GM12878 (cell line): ENCODE results near the gene MST1R. TPM values are rescaled to one million over a fixed set of nuclear protein-coding genes. Genes with fewer than 3 reads are reported as not detected.

Experiments used
- ATAC-seq: fragments of 200-7000 bp; cut with Tn5 transposase; 3 replicates; pipeline ENCODE4 v1.9.1; 2020; ENCODE audit warnings: mild to moderate bottlenecking, moderate library complexity
- BruUV-seq: library from RNA; stranded (reverse); fragments of 400-500 nt; replicated peaks from 2 replicates; lab custom pipeline; 2021; lab: Mats Ljungman, UMichigan
- CTCF ChIA-PET: fragments of 300-600 bp; sonication (Branson Sonifier 250); formaldehyde crosslinking; extraction: SDS; loops from one replicate; lab custom pipeline; 2021; ENCODE audit warnings: inconsistent platforms; lab: Yijun Ruan, JAX
- POLR2A ChIA-PET: fragments of 350-600 bp; formaldehyde crosslinking; extraction: SDS; loops from one replicate; lab custom pipeline; 2021; ENCODE audit warnings: inconsistent platforms; lab: Charles Lee
- RAD21 ChIA-PET: fragments of 300-600 bp; sonication (Branson Sonifier 250); formaldehyde crosslinking; loops from one replicate; lab custom pipeline; 2023; ENCODE audit warnings: antibody characterized with exemption; ENCODE audit not compliant: unreplicated experiment; lab: Charles Lee
- SMC1A ChIA-PET: fragments of 300-600 bp; sonication (Branson Sonifier 250); formaldehyde crosslinking; loops from one replicate; lab custom pipeline; 2023; ENCODE audit not compliant: unreplicated experiment, uncharacterized antibody; lab: Charles Lee
- DNase-seq: peaks from one replicate; pipeline ENCODE4 v3.0.0-alpha.2; 2011; ENCODE audit warnings: low read depth, low spot score
- FAIRE-seq: peaks from 3 replicates; lab custom pipeline; 2011; peaks lifted over from hg19 to GRCh38; lab: Jason Lieb, UNC
- H2AFZ ChIP-seq: 2 replicates; pipeline ENCODE4 v1.6.0; 2011; ENCODE audit warnings: low read depth, low read length, control low read depth; ENCODE audit not compliant: control insufficient read depth
- H3K27ac ChIP-seq: 2 replicates; pipeline ENCODE4 v1.5.1; 2011; ENCODE audit warnings: control low read depth; ENCODE audit not compliant: control insufficient read depth, insufficient read depth
- H3K27me3 ChIP-seq, 2 experiments: replicated peaks in 1 of 2; 2 replicates each; pipeline versions ENCODE4 v1.6.0 to v1.6.1; 2011; ENCODE audit warnings: low read length in 1 of 2; ENCODE audit not compliant: control insufficient read depth in 2 of 2, insufficient read depth in 2 of 2
- H3K36me3 ChIP-seq, 2 experiments: 2 replicates each; pipeline ENCODE4 v1.5.1; 2011; ENCODE audit warnings: low read length in 1 of 2; ENCODE audit not compliant: control insufficient read depth in 2 of 2, insufficient read depth in 2 of 2
- H3K4me1 ChIP-seq: 2 replicates; pipeline ENCODE4 v1.6.1; 2011; ENCODE audit warnings: mild to moderate bottlenecking, low read length, moderate library complexity, mixed read lengths; ENCODE audit not compliant: control insufficient read depth, insufficient read depth
- H3K4me2 ChIP-seq: 2 replicates; pipeline ENCODE4 v1.6.0; 2011; ENCODE audit warnings: control low read depth; ENCODE audit not compliant: control insufficient read depth, insufficient read depth
- H3K4me3 ChIP-seq: fragments of 200-600 bp; sonication (generic); 2 replicates; pipeline ENCODE4 v1.5.1; 2016
- H3K79me2 ChIP-seq: 2 replicates; pipeline ENCODE4 v1.6.0; 2011; ENCODE audit warnings: low read length; ENCODE audit not compliant: control insufficient read depth, insufficient read depth
- H3K9ac ChIP-seq: 2 replicates; pipeline ENCODE4 v1.8.0; 2011; ENCODE audit warnings: low read length, control low read depth, mixed read lengths; ENCODE audit not compliant: control insufficient read depth, insufficient read depth
- H3K9me3 ChIP-seq: replicated peaks from 3 replicates; pipeline ENCODE4 v1.5.1; 2011; ENCODE audit warnings: mild to moderate bottlenecking, low read length; ENCODE audit not compliant: control insufficient read depth, insufficient read depth
- H4K20me1 ChIP-seq: 2 replicates; pipeline ENCODE4 v1.6.0; 2011; ENCODE audit not compliant: control insufficient read depth, insufficient read depth
- BHLHE40 ChIP-seq, 2 experiments: fragments of 450-650 bp in 1 of 2; IDR thresholded peaks; 2 replicates each; pipeline ENCODE4 v1.6.1; 2011 to 2017; ENCODE audit warnings: low read depth in 2 of 2, borderline replicate concordance in 1 of 2, improper control_type of control experiment in 1 of 2, low read length in 1 of 2, mild to moderate bottlenecking in 1 of 2
- CHD2 ChIP-seq: IDR thresholded peaks from 2 replicates; pipeline ENCODE4 v1.6.1; 2011; ENCODE audit warnings: low read depth, low read length, improper control_type of control experiment, borderline replicate concordance
- IKZF1 ChIP-seq: fragments of 450-650 bp; conservative IDR thresholded peaks from 2 replicates; pipeline ENCODE4 v1.6.1; 2017; ENCODE audit warnings: antibody characterized with exemption, mild to moderate bottlenecking
- KDM1A ChIP-seq: fragments of 200-600 bp; sonication (generic); IDR thresholded peaks from 2 replicates; pipeline ENCODE4 v1.6.1; 2016; ENCODE audit warnings: borderline replicate concordance
- MEF2B ChIP-seq: fragments of 450-650 bp; IDR thresholded peaks from 2 replicates; pipeline ENCODE4 v1.6.1; 2018; ENCODE audit warnings: mild to moderate bottlenecking, moderate library complexity; ENCODE audit not compliant: partially characterized antibody, poor library complexity, severe bottlenecking
- NBN ChIP-seq: fragments of 450-650 bp; IDR thresholded peaks from 2 replicates; pipeline ENCODE4 v1.6.1; 2016
- PAX5 ChIP-seq: IDR thresholded peaks from 2 replicates; pipeline ENCODE4 v1.6.1; 2011; ENCODE audit warnings: low read depth, low read length, borderline replicate concordance
- PRDM15 ChIP-seq: fragments of 450-650 bp; formaldehyde crosslinking; IDR thresholded peaks from 2 replicates; pipeline ENCODE4 v1.4.0; 2020; ENCODE audit warnings: mild to moderate bottlenecking, moderate library complexity
- SKIL ChIP-seq: fragments of 450-650 bp; IDR thresholded peaks from 2 replicates; pipeline ENCODE4 v1.6.1; 2017; ENCODE audit warnings: mild to moderate bottlenecking, low read depth, inconsistent platforms; ENCODE audit not compliant: poor library complexity, severe bottlenecking
- ZBTB4 ChIP-seq: fragments of 450-650 bp; formaldehyde crosslinking; IDR thresholded peaks from 2 replicates; pipeline ENCODE4 v1.4.0; 2022; ENCODE audit warnings: mild to moderate bottlenecking, moderate library complexity
- ZNF24 ChIP-seq: fragments of 450-650 bp; IDR thresholded peaks from 2 replicates; pipeline ENCODE4 v1.6.1; 2017; ENCODE audit warnings: antibody characterized with exemption, mild to moderate bottlenecking
- ZNF384 ChIP-seq: IDR thresholded peaks from 2 replicates; pipeline ENCODE4 v1.6.1; 2012; ENCODE audit warnings: low read depth, mild to moderate bottlenecking, low read length, improper control_type of control experiment, borderline replicate concordance
- ZZZ3 ChIP-seq: IDR thresholded peaks from 2 replicates; pipeline ENCODE4 v1.6.1; 2011; ENCODE audit warnings: low read depth; ENCODE audit not compliant: control insufficient read depth, insufficient read length
- WGBS: methylation state at CpG from one replicate; pipeline ENCODE4 v1.1.6; 2016; ENCODE audit warnings: low lambda C conversion rate; ENCODE audit not compliant: insufficient replicate concordance, insufficient coverage; ENCODE audit errors: missing lambda C conversion rate; 5-methylcytosine and 5-hydroxymethylcytosine counted together
- in situ Hi-C: fragments of 300-500 bp; cut with MboI; formaldehyde crosslinking; loops from 9 replicates; pipeline ENCODE4 v1.14.3; 2018; ENCODE audit warnings: mixed read lengths
- intact Hi-C: fragments of 100-400 bp; cut with micrococcal nuclease; formaldehyde crosslinking; loops from one replicate; pipeline ENCODE4 v1.14.2; 2022; ENCODE audit not compliant: unreplicated experiment
- polyA plus RNA-seq, 11 experiments: library from polyadenylated mRNA; depleted of rRNA in 4 of 11; unstranded in 6 of 11; stranded (reverse) in 5 of 11; fragments of >200 nt; fragmentation: Nextera tagmentation in 4 of 11; fragmentation: Illumina TruSeq in 1 of 11; extraction: Ambion mirVana in 4 of 11; extraction: Trizol in 1 of 11; gene quantifications; 1 replicate in 1 of 11; 2 replicates in 10 of 11; pipeline versions ENCODE4 v1.2.1 to v1.2.3, GENCODE V29; 2011 to 2016; ENCODE audit warnings: inconsistent platforms in 2 of 11, missing spikeins in 2 of 11, low read depth in 1 of 11
- total RNA-seq, 4 experiments: library from RNA; depleted of rRNA in 3 of 4; stranded (reverse); fragments of >200 nt in 3 of 4; fragmentation: Illumina TruSeq in 1 of 4; extraction: Trizol in 1 of 4; gene quantifications; 2 replicates each; pipeline versions ENCODE4 v1.2.1 to v1.2.3, GENCODE V29; 2013 to 2021

The MST1R gene
- total and polyA plus RNA-seq, 10 of the 15 experiments (the other 5 are each of a cell fraction or from before 2014, with no cell fraction given), result 0.40 to 5.6 (median 1.2) TPM

GRCh38 chr3:49886922-49887265, 16.8 kb downstream of the MST1R start (continued):
- TF ChIP-seq SKIL (no peak), PAX5 (no peak), MEF2B (no peak), BHLHE40 (IDR thresholded peaks at IDR 0.05; ENCODE audit: borderline replicate concordance in 1 of 2, low read depth in 2 of 2, low read length in 1 of 2) (no peak), ZNF384 (no peak)

- H3K9me3 ChIP-seq, result no peaks in the 10 kb centered on the region
- TF ChIP-seq CHD2 (no peak), KDM1A (no peak), PRDM15 (no peak), NBN (no peak), ZZZ3 (no peak), IKZF1 (no peak), ZNF24 (no peak), ZBTB4 (CRISPR knock-in tag) (no peak), ZNF384 (no peak)
- TF ChIP-seq, all 136 proteins: peak for 0
- Histone ChIP-seq H3K79me2 (no peaks in the 10 kb centered on the region), H3K4me2 (no peak overlapping the region), H3K27me3 (peaks cover 0 to 2% of the 10 kb centered on the region in 2 experiments; a peak in 2 of 4 replicates), H3K4me3 (no peak overlapping the region), H3K9ac (no peak overlapping the region), H3K36me3 (no peaks in the 10 kb centered on the region), H4K20me1 (no peaks in the 10 kb centered on the region), H2AFZ (no peak overlapping the region), H3K4me1 (no peaks in the 10 kb centered on the region), H3K27ac (no peak overlapping the region)
- POLR2A ChIA-PET, result no interaction called here
- ATAC-seq (no peak), DNase-seq (no peak), FAIRE-seq (no peak)
- 41% methylated on average over 4 of the region's 4 CpGs for WGBS
- in situ Hi-C loops (no loop called here), intact Hi-C loops (no loop called here)
- CTCF ChIA-PET, result interaction anchor here (1.3 to 1.4 kb wide), 2 partner anchors 13 to 16 kb away, joined by 3 read pairs; no protein-coding TSS in a partner anchor
- RAD21 ChIA-PET, result no interaction called here
- no TSS peak for BruUV-seq
- SMC1A ChIA-PET, result no interaction called here
Measured at GRCh38 chr3:49883998-49884397, 19.7 kb downstream of the MST1R start.
